Large intestine (tissue), 3 donors: ENCODE data around the gene CCDC148. TPM values are rescaled to one million over a fixed set of nuclear protein-coding genes. Genes with fewer than 3 reads are reported as not detected.
"Not testable (repeated sequence)": the region's sequence is repeated elsewhere in the genome, so short reads cannot be mapped to it uniquely, and the experiment has no call there.

ENCODE experiments used
- DNase-seq, 2 donors: peaks; one replicate each; pipeline versions ENCODE4 v3.0.0 to v3.0.0-alpha.2; 2013
- H3K27ac ChIP-seq: one replicate; pipeline ENCODE4 v1.5.1; 2013; ENCODE audit warnings: low read length
- H3K27me3 ChIP-seq: 2 replicates; pipeline ENCODE4 v1.6.1; 2013; ENCODE audit warnings: low read length; ENCODE audit not compliant: control insufficient read depth, insufficient read depth
- H3K36me3 ChIP-seq: 2 replicates; pipeline ENCODE4 v1.6.1; 2013; ENCODE audit warnings: low read length; ENCODE audit not compliant: control insufficient read depth, insufficient read depth
- H3K4me1 ChIP-seq: one replicate; pipeline ENCODE4 v1.6.1; 2013; ENCODE audit warnings: low read length; ENCODE audit not compliant: control insufficient read depth, insufficient read depth
- H3K4me3 ChIP-seq: one replicate; pipeline ENCODE4 v1.5.1; 2013; ENCODE audit warnings: low read length
- H3K9me3 ChIP-seq: one replicate; pipeline ENCODE4 v1.6.1; 2013; ENCODE audit warnings: mild to moderate bottlenecking, low read depth, low read length, moderate library complexity; ENCODE audit not compliant: control insufficient read depth
- WGBS: methylation state at CpG from one replicate; pipeline ENCODE4 v1.1.5; 2013; ENCODE audit warnings: low lambda C conversion rate; ENCODE audit not compliant: insufficient coverage; 5-methylcytosine and 5-hydroxymethylcytosine counted together
- polyA plus RNA-seq: library from polyadenylated mRNA; unstranded; fragments of 120-200 nt; gene quantifications from one replicate; pipeline ENCODE4 v1.2.1, GENCODE V29; 2013

CCDC148 gene
- polyA plus RNA-seq, 1 donor, result 0.61 TPM

DNA sequence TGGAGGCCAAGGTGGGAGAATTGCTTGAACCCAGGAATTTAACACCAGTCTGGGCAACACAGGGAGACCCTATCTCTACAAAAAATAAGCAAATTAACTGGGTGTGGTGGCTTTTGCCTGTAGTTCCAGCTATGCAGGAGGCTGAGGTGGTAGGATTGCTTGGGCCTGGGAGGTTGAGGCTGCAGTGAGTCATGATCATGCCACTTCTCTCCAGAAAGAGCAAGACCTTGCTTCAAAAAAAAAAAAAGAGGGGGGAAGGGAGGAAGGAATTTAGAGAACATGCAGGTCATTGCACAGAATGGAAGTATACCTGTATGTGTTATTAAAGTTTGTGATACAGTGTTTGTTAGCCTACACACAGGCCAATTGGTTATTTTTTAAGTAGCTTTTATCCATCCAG lies 26.0 kb upstream of the CCDC148 start:
- Histone ChIP-seq H3K36me3 (no peaks in the 10 kb centered on the region), H3K9me3 (no peaks in the 10 kb centered on the region), H3K27ac (no peak overlapping the region), H3K4me3 (no peak overlapping the region), H3K27me3 (no peaks in the 10 kb centered on the region), H3K4me1 (no peaks in the 10 kb centered on the region)
- no peak for DNase-seq

GRCh38 chr2:158481116-158481515 lies 24.6 kb upstream of the CCDC148 start:
- no peak for DNase-seq
- Histone ChIP-seq H3K4me1 (no peaks in the 10 kb centered on the region), H3K4me3 (no peak overlapping the region), H3K9me3 (no peaks in the 10 kb centered on the region), H3K36me3 (no peaks in the 10 kb centered on the region), H3K27ac (no peak overlapping the region), H3K27me3 (no peaks in the 10 kb centered on the region)
- 100% methylated on average over 1 of the region's 1 CpG for WGBS

GRCh38 chr2:158478816-158479215 lies 22.3 kb upstream of the CCDC148 start:
- no CpG with 5 or more reads among the region's 1 CpG for WGBS
- no peak for DNase-seq
- Histone ChIP-seq H3K27ac (no peak overlapping the region), H3K4me3 (no peak overlapping the region), H3K4me1 (no peaks in the 10 kb centered on the region), H3K36me3 (peaks cover 3% of the 10 kb centered on the region), H3K27me3 (no peaks in the 10 kb centered on the region), H3K9me3 (no peaks in the 10 kb centered on the region)

DNA sequence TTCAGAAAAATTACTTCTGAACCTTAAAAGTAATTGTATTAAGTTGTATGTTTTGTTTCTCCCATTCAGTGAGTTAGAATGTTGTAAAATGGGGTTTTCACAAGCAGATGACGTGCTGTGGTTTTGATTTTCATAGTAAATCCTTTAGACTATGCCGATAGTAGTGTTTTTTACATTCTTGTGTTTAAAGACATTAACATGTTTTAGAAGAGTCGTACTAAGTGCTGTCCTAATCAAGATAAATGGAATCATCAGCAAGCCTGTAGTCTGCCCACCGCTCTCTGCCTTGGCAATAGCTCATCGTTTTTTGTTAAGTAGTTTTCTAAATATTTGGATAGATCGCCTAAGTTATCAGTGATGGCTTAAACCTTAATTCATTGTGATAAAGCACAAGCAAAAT lies 21.7 kb upstream of the CCDC148 start:
- H3K36me3 ChIP-seq, result peaks cover 3% of the 10 kb centered on the region
- no peaks in the 10 kb centered on the region for H3K4me1 ChIP-seq
- DNase-seq, result no peak
- no peaks in the 10 kb centered on the region for H3K9me3 ChIP-seq
- 64% methylated on average over 4 of the region's 6 CpGs for WGBS
- no peaks in the 10 kb centered on the region for H3K27me3 ChIP-seq
- no peak overlapping the region for H3K4me3 ChIP-seq
- H3K27ac ChIP-seq, result no peak overlapping the region

DNA sequence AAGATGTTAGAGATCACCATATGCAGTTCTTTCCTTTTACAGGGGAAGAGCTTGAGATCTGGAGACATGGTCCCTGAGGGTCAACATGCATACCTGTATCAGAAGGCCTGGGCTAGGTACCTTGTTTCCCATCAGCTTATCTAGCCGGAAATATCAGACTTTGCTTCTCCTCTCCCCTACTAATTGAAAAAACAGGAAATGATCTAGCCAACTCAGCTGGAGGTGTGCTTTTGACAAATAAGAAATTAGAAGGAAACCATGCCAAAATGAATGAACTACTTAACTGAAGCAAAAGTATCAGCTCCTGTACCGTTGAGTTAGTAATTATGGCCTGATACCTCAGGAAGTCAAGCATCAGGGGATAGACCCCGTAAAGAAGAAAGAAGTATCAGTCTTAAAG lies 20.6 kb upstream of the CCDC148 start:
- Histone ChIP-seq H3K4me1 (no peaks in the 10 kb centered on the region), H3K4me3 (no peak overlapping the region), H3K27ac (no peak overlapping the region), H3K36me3 (peaks cover 3% of the 10 kb centered on the region), H3K9me3 (no peaks in the 10 kb centered on the region), H3K27me3 (no peaks in the 10 kb centered on the region)
- DNase-seq, result no peak
- 75% methylated on average over 2 of the region's 3 CpGs for WGBS

- WGBS, result 100% methylated on average over 1 of the region's 3 CpGs
Observed at GRCh38 chr2:158474526-158475011, 18.0 kb upstream of the CCDC148 start.

GRCh38 chr2:158473719-158474392 lies 17.3 kb upstream of the CCDC148 start:
- Histone ChIP-seq H3K4me3 (no peak overlapping the region), H3K36me3 (peaks cover 5% of the 10 kb centered on the region), H3K4me1 (no peaks in the 10 kb centered on the region), H3K9me3 (no peaks in the 10 kb centered on the region), H3K27me3 (no peaks in the 10 kb centered on the region), H3K27ac (no peak overlapping the region)
- 83% methylated on average over 5 of the region's 8 CpGs for WGBS
- no peak for DNase-seq

More at GRCh38 chr2:158474526-158475011, 18.0 kb upstream of the CCDC148 start:
- H3K27ac ChIP-seq, H3K4me1 ChIP-seq, H3K36me3 ChIP-seq, H3K27me3 ChIP-seq, H3K9me3 ChIP-seq, DNase-seq, H3K4me3 ChIP-seq: not testable (repeated sequence)

GRCh38 chr2:158473300-158473699 lies 16.7 kb upstream of the CCDC148 start:
- DNase-seq, H3K4me3 ChIP-seq: not testable (repeated sequence)
- WGBS, result 100% methylated on average over 1 of the region's 3 CpGs

DNA sequence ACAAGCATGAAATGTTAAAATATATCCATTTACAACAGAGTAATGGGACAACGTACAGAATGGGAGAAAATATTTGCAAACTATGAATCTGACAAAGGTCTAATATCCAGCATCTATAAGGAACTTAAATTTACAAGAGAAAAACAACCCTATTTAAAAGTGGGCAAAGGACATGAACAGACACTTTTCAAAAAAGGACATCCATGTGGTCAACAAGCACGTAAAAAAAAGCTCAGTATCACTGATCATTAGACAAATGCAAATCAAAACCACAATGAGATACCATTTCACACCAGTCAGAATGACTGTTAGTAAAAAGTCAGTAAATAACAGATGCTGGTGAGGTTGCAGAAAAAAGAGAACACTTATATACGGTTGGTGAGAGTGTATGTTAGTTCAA lies 16.3 kb upstream of the CCDC148 start:
- DNase-seq, H3K4me3 ChIP-seq, H3K27me3 ChIP-seq, H3K27ac ChIP-seq, H3K4me1 ChIP-seq, H3K9me3 ChIP-seq, H3K36me3 ChIP-seq: not testable (repeated sequence)
- WGBS, result 100% methylated on average over 2 of the region's 3 CpGs

More at GRCh38 chr2:158473300-158473699, 16.7 kb upstream of the CCDC148 start:
- not testable (repeated sequence) for H3K36me3 ChIP-seq, H3K27me3 ChIP-seq, H3K9me3 ChIP-seq, H3K27ac ChIP-seq, H3K4me1 ChIP-seq

GRCh38 chr2:158467248-158467647 lies 10.7 kb upstream of the CCDC148 start:
- no peaks in the 10 kb centered on the region for H3K4me1 ChIP-seq
- WGBS, result 100% methylated on average over 2 of the region's 4 CpGs
- H3K4me3 ChIP-seq, result no peak overlapping the region
- H3K27ac ChIP-seq, result no peak overlapping the region
- H3K36me3 ChIP-seq, result peaks cover 2% of the 10 kb centered on the region
- no peaks in the 10 kb centered on the region for H3K27me3 ChIP-seq
- no peaks in the 10 kb centered on the region for H3K9me3 ChIP-seq
- DNase-seq, result no peak
